GM18517 (cell line): ENCODE results near the gene ASB9.
"Not testable (repeated sequence)": the region's sequence is repeated elsewhere in the genome, so short reads cannot be mapped to it uniquely, and the experiment has no call there.

Experiments used
- ATAC-seq: cut with Tn5 transposase; IDR thresholded peaks from one replicate; pipeline ENCODE4 v1.9.1; 2021; ENCODE audit warnings: mild to moderate bottlenecking, moderate library complexity; ENCODE audit not compliant: unreplicated experiment

Gene ASB9

GRCh38 chrX:15242899-15243555 lies 26.9 kb downstream of the ASB9 start:
- ATAC-seq: no peak

DNA sequence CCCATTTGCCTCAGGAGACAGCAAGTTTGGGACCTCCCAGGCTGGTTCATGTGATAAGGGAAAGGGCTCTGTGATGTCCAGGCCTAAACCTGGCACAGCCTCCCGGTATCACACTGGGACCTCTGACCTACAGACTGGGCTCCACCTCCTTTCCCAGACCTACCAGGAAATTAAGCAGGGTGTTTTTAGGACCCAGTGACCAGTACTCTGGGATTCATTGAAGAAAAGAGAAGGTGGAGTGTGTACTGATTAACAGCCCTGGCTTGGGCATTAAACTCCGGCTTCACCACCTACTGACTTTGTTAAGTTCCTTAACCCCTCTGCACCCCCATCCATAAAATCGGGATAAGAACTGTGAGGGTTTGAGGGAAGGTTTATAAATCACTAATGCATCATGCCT lies 28.6 kb downstream of the ASB9 start:
- ATAC-seq: no peak

GRCh38 chrX:15240414-15240813 lies 29.5 kb downstream of the ASB9 start:
- no peak for ATAC-seq

DNA sequence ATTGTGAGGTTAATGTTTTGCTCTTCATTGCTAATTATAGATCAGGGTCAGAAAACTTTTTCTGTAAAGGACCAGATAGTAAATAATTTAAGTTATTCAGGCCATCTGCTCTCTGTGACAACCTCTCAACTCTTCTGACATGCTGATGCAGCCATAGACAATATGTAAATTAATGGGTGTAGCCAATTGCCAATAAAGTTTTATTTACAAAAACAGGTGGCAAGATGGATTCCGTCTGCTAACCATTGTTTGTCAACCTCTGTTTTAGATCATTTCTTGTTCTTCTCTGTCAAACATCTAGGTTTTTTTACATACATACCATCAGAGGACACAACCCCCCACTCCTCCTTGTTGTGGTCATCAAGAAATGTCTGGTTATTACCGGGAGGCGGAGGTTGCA lies 33.7 kb downstream of the ASB9 start:
- no peak for ATAC-seq

- no peak for ATAC-seq
Measured at GRCh38 chrX:15235001-15235400, 34.9 kb downstream of the ASB9 start.

DNA sequence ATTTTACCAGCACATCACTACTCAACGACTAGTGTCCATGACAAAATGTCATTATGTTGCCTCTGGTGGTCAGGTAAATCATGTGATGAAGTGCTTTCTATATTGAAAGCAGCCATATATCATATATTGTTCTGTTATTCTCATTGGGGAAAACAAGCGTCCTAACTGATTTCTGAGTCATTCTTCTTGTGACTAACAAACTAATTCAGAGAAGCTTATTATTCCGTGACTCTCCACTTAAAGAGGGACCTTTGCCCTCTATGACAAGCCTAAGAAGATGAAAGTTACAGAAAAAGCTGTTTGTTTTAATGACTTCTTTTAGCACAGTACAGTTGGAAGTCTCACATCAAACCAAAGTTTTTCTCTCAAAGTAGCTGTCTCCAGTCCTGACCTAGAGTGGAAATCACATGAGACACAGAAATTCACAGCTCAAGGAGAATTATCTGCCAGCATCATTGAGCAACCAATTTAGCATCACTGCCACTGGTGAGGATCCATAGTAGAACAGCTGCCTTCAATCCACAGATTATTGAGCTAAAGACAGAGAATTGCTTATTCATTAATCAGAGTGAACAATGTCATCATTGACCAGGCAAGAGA lies 36.4 kb downstream of the ASB9 start:
- ATAC-seq: no peak

DNA sequence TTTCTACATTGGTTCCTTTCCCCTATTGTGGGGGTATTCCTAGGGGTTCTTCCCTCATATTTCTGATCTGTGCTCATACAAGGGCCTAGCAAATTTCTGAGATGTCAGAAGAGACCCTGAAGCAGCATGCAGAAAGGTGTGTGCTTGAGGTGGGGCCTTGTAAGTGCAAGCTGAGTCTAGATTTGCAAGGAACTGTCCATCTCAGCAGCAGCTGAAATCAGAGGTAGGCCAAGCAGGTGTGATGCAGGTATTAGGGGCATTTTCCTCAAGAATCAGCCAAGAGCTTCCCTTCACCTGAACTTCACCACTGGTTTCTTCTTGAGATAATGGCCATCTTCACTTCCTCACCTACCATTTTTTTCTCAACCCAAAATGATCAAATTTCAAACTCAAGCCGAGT lies 45.1 kb downstream of the ASB9 start:
- no peak for ATAC-seq

GRCh38 chrX:15221321-15221720 lies 48.6 kb downstream of the ASB9 start:
- no peak for ATAC-seq

DNA sequence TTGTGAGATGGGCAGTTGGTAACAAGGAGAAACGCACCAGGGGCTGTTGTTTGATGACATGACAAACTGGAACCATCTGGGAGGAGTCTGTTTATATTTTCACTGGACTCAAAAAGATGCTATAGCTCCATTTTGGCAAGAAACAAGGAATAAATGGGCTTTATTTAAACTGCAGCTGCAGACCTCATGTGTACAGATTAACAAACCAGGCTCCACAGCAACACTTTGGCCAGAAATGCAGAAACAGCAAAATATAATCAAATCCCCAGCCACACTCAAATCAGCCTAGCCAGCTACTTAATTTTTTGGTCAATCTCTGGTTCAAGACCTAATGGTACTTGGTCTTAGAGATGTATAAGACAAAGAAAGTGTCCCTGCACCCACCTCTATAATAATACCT lies 52.7 kb downstream of the ASB9 start:
- ATAC-seq: no peak

GRCh38 chrX:15216280-15216679 lies 53.6 kb downstream of the ASB9 start:
- no peak for ATAC-seq

DNA sequence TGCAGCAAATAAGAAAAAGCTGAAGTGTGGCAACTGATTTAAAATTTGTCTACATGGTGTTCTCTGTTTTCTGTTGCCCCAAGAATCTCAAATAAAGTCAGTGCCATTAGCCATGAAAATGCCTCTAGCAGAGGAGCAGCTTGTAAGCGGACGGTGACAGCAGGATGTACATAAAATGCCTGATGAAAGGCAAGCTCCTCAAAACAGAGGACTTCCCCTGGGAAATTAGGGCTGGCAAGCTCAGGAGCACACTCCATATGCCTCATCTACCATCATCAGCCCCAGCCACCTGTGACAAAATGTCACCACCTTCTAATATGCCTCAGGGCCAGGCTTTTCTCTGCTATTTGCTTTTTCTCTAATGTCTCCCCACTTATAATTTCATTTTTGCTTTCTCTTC lies 54.5 kb downstream of the ASB9 start:
- ATAC-seq: no peak

GRCh38 chrX:15214588-15214987 lies 55.3 kb downstream of the ASB9 start:
- no peak for ATAC-seq

DNA sequence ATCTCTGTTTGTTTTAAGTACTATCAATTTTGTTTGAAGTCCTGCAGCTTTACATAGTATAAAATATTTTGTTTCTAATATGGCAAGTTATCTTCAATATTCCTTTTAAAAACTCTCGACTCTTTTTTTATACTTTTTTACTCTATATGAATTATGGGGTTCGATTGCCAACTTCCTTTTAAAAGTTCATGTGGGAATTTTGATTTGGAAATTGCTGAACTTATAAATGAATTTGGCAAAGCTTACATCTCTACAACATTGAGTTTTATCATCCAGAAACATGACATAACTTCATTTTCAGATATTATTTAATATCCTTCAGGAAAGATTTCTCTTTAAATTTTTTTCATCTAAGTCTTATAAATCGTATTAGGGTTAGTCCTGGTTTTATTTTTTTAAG lies 60.8 kb downstream of the ASB9 start:
- no peak for ATAC-seq

GRCh38 chrX:15207994-15208393 lies 61.9 kb downstream of the ASB9 start:
- ATAC-seq: no peak

- no peak for ATAC-seq
Measured at GRCh38 chrX:15207384-15207783, 62.5 kb downstream of the ASB9 start.

GRCh38 chrX:15206306-15206705 lies 63.6 kb downstream of the ASB9 start:
- no peak for ATAC-seq

GRCh38 chrX:15204130-15204751 lies 65.6 kb downstream of the ASB9 start:
- peak; percentile 84 for ATAC-seq

GRCh38 chrX:15203694-15204093 lies 66.2 kb downstream of the ASB9 start:
- ATAC-seq: no peak

DNA sequence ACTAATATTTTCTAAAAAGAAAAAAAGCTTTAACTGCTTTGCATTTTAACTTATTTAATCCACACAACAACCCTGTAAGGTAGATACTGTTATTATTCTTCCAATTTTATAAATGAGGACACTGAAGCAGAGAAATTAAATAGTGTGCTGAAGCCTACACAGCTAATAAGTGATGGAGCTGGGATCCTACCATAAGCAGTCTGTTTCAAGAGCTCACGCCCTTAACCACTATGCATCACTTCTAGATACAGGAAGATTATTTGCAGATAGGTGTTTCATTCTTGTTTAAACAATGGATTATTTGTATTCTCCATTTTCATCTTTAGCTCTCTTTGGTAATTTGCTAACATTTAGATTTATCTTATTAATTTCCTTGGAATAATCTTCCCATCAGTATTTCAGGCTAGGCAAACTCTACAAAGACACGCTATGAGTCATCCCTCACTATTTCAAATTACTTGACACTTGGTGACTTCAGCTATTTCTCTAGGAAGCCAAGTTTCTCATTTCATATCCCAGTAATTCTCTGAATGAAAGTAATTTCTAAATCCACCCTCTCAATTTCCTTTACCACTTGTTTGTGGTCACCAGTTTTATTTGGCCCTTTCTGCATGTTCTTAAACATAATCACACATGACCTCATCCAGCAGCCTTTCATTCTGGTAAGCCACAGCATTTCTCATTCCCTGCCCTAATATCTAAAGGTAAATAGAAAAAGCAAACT lies 67.3 kb downstream of the ASB9 start:
- ATAC-seq: peak; percentile 40

DNA sequence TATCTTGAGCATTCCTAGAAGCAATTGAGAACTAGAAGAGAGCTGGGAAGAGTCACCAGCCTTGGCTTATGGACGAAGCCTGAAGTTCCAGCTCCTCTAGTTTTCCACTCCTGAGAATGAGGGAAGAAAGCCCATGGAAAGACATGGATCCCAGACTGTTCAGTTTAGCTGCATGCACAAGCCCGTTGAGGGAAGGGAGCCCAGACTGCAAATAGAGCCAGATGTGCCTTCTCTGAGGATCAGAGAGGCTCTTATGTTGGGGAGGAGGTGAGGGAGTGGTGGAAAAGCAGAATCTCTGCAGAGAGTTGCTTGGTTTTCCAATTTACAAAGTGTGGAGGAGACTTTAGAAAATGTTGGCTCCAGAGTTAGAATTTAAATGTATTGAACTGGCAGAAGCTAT lies 69.0 kb downstream of the ASB9 start:
- no peak for ATAC-seq

DNA sequence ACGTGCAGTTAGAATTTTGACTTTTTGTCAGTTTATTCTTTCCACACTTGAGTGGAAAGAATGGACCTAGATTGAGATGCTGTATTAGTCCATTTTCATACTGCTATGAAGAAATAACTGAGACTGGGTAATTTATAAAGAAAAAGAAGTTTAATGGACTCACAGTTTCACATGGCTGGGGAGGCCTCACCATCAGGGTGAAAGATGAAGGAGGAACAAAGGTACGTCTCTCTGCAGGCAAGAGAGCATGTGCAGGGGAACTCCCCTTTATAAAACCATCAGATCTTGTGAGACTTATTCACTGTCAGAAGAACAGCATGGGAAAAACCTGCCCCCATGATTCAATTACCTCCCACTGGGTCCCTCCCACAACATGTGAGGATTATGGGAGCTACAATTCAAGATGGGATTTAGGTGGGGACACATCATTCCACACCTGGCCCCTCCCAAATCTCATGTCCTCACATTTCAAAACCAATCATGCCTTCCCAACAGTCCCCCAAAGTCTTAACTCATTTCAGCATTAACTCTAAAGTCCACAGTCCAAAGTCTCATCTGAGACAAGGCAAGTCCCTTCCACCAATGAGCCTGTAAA lies 71.2 kb downstream of the ASB9 start:
- not testable (repeated sequence) for ATAC-seq

- no peak for ATAC-seq
Measured at GRCh38 chrX:15194146-15194545, 75.7 kb downstream of the ASB9 start.
